Nephron (organoid): ENCODE data around the gene AP2A1.

Experiments
- H3K27ac Mint-ChIP-seq, 3 experiments: 2 replicates each; pipeline ENCODE4 v1.8.0; 2020; ENCODE audit warnings: mixed read lengths in 3 of 3, mild to moderate bottlenecking in 2 of 3, moderate library complexity in 1 of 3
- H3K27me3 Mint-ChIP-seq: 2 replicates; pipeline ENCODE4 v1.8.0; 2021; ENCODE audit warnings: low read depth, mild to moderate bottlenecking, moderate library complexity, mixed read lengths
- H3K36me3 Mint-ChIP-seq: 2 replicates; pipeline ENCODE4 v1.8.0; 2020; ENCODE audit warnings: low read depth, mixed read lengths
- H3K4me1 Mint-ChIP-seq: 2 replicates; pipeline ENCODE4 v1.8.0; 2020; ENCODE audit warnings: mixed read lengths
- H3K4me3 Mint-ChIP-seq, 3 experiments: 2 replicates each; pipeline ENCODE4 v1.8.0; 2020; ENCODE audit warnings: mild to moderate bottlenecking in 3 of 3, mixed read lengths in 3 of 3, moderate library complexity in 2 of 3
- H3K9me3 Mint-ChIP-seq: 2 replicates; pipeline ENCODE4 v1.8.0; 2020; ENCODE audit warnings: mixed read lengths
- CTCF ChIP-seq, 3 experiments: fragments of 200-600 bp; sonication (generic); IDR thresholded peaks; one replicate each; pipeline ENCODE4 v1.5.0; 2021; ENCODE audit warnings: antibody characterized with exemption in 3 of 3; ENCODE audit not compliant: unreplicated experiment in 3 of 3

The AP2A1 gene

GRCh38 chr19:49738268-49738667 lies 28.5 kb upstream of the AP2A1 start:
- Mint-ChIP-seq H3K4me3 (no peak overlapping the region), H3K9me3 (no peaks in the 10 kb centered on the region), H3K27ac (no peak overlapping the region), H3K36me3 (no peaks in the 10 kb centered on the region), H3K4me1 (no peaks in the 10 kb centered on the region), H3K27me3 (no peaks in the 10 kb centered on the region)
- TF ChIP-seq CTCF (IDR thresholded peaks at IDR 0.05; ENCODE audit: unreplicated experiment in 3 of 3), result no peak

GRCh38 chr19:49739098-49739497 lies 27.7 kb upstream of the AP2A1 start:
- no peaks in the 10 kb centered on the region for H3K4me1 Mint-ChIP-seq
- TF ChIP-seq CTCF (IDR thresholded peaks at IDR 0.05; ENCODE audit: unreplicated experiment in 3 of 3), result no peak
- no peak overlapping the region for H3K27ac Mint-ChIP-seq
- H3K27me3 Mint-ChIP-seq, result no peaks in the 10 kb centered on the region
- no peak overlapping the region for H3K4me3 Mint-ChIP-seq
- no peaks in the 10 kb centered on the region for H3K36me3 Mint-ChIP-seq
- no peaks in the 10 kb centered on the region for H3K9me3 Mint-ChIP-seq

- Mint-ChIP-seq H3K4me1 (no peaks in the 10 kb centered on the region), H3K27ac (no peak overlapping the region), H3K36me3 (no peaks in the 10 kb centered on the region), H3K27me3 (no peaks in the 10 kb centered on the region), H3K9me3 (no peaks in the 10 kb centered on the region), H3K4me3 (no peak overlapping the region)
- TF ChIP-seq CTCF (IDR thresholded peaks at IDR 0.05; ENCODE audit: unreplicated experiment in 3 of 3), result no peak
Observed at GRCh38 chr19:49739933-49740332, 26.9 kb upstream of the AP2A1 start.

GRCh38 chr19:49741210-49741844 lies 25.5 kb upstream of the AP2A1 start:
- no peaks in the 10 kb centered on the region for H3K36me3 Mint-ChIP-seq
- no peak for TF ChIP-seq CTCF (IDR thresholded peaks at IDR 0.05; ENCODE audit: unreplicated experiment in 3 of 3)
- no peak overlapping the region for H3K4me3 Mint-ChIP-seq
- peak overlapping the region in 1 of 3 experiments; percentile 34 for H3K27ac Mint-ChIP-seq
- H3K9me3 Mint-ChIP-seq, result no peaks in the 10 kb centered on the region
- no peaks in the 10 kb centered on the region for H3K4me1 Mint-ChIP-seq
- H3K27me3 Mint-ChIP-seq, result no peaks in the 10 kb centered on the region

- Mint-ChIP-seq H3K4me3 (no peak overlapping the region), H3K4me1 (no peaks in the 10 kb centered on the region), H3K36me3 (no peaks in the 10 kb centered on the region), H3K9me3 (peaks cover 6% of the 10 kb centered on the region), H3K27me3 (peaks cover 4% of the 10 kb centered on the region), H3K27ac (no peak overlapping the region)
- no peak for TF ChIP-seq CTCF (IDR thresholded peaks at IDR 0.05; ENCODE audit: unreplicated experiment in 3 of 3)
Observed at GRCh38 chr19:49744946-49745381, 21.8 kb upstream of the AP2A1 start.
